ENCODE data around the gene KLRF2.

DNA sequence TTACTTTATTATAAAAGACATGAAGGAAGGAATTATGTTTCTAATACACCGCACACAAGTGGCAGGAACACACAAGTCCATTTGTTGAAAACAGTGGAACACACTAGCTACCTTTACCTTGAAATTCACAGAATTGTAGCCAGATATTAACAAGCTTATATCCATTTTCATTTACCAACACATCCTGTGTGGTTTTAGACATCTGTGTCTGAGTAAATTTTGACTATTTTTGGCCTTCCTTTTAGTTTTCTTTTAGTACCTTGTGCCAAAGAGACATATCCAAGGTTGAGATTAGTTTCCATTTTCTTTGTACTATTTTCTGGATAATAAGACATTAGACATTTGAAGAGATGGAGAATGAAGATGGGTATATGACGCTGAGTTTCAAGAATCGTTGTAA lies at the start of gene KLRF2:
- TF ChIP-seq POLR2A (IDR thresholded peaks at IDR 0.05; ENCODE audit: low read depth): no peak
- TF ChIP-seq POLR2AphosphoS5 (IDR thresholded peaks at IDR 0.05): no peak
- no peak for TF ChIP-seq CTCF (IDR thresholded peaks at IDR 0.05)
- TF ChIP-seq EP300 (IDR thresholded peaks at IDR 0.05): no peak

Measured in esophagus muscularis mucosa (tissue), 4 donors.